Suppressor macrophage treated with lipopolysaccharide for 4 hours (primary cell): ENCODE results near the gene STPG3.
"Not testable (repeated sequence)": the region's sequence is repeated elsewhere in the genome, so short reads cannot be mapped to it uniquely, and the experiment has no call there.

Experiments used
- DNase-seq: peaks from one replicate; pipeline ENCODE4 v3.0.0-alpha.2; 2020

STPG3 gene

DNA sequence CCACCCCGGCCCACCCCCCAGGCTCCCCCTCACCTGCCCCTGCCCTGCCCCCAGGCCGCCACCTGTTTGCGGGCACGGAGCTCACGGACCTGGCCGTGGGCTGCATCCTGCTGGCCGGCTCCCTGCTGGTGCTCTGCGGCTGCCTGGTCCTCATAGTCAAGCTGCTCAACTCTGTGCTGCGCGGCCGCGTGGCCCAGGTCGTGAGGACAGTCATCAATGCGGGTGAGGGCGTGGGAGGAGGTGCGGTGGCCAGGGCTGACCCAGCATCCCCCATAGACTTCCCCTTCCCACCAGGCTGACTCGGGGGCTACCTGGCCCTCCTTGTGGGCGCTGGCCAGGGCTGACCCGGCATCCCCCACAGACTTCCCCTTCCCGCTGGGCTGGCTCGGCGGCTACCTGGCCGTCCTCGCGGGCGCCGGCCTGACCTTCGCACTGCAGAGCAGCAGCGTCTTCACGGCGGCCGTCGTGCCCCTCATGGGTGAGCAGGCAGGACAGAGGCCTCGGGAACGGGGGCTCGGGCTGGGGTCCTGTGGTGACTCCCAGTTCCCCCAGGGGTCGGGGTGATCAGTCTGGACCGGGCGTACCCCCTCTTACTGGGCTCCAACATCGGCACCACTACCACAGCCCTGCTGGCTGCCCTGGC, 16.9 kb upstream of the STPG3 start:
- DNase-seq, result no peak

DNA sequence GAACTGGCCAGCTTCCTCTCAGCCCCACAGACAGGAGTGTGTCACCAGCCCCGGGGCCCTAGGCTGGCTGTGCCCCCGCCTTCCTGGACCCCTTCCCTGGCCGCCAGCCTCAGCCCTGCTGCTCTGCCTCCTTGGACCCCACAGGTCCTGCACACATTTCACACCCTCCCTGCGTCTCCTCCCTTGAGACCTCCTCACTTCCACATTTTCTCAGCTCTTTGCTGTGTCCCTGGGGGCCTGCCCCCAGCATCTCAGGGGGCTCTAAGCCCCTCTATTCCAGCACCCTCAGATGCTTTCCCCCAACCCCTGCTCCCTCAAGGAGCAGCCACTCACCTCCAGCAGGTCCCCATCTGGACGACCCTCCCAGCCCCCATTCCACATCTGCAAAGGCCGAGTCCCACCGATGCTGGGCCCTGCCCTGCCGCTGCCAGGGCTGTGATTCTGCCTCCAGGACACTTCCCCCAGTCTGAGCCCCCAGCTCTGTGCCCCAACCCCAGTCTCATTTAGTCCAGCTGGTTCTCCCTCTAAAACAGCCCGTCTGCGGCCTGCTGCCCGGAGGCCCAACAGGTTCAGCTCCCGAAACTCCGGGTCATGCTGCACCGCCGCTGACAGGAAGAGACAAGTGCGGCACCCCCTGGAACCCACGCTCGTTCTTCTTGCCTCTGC, 16.2 kb upstream of the STPG3 start:
- DNase-seq, result no peak

DNA sequence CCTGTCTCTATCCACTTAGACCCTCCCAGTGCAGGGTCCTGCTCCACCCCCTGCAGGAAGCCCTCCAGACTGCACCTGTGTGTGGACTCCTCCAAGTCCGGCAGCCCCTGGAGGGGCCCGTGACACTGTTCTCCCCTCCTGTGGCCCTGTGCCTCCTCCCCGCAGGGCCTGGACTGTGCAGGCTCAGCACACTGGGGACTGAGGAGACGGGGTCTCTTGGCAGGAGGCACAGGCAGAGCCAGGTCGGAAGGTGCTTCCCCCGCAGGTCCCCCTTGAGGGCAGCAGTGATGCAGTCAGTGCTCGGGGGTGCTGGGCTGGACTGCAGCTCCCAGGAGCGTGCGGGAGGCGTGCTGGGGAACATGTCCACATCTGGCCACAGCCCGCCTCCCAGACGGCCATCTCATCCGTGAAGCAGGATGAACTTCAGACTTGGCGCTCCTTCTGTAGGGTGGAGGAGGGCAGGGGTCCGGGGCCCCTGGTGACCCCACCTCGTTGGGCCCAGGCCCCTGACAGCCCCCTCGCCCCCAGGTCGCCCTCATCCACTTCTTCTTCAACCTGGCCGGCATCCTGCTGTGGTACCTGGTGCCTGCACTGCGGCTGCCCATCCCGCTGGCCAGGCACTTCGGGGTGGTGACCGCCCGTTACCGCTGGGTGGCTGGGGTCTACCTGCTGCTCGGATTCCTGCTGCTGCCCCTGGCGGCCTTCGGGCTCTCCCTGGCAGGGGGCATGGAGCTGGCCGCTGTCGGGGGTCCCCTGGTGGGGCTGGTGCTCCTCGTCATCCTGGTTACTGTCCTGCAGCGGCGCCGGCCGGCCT, 15.5 kb upstream of the STPG3 start:
- no peak for DNase-seq

DNA sequence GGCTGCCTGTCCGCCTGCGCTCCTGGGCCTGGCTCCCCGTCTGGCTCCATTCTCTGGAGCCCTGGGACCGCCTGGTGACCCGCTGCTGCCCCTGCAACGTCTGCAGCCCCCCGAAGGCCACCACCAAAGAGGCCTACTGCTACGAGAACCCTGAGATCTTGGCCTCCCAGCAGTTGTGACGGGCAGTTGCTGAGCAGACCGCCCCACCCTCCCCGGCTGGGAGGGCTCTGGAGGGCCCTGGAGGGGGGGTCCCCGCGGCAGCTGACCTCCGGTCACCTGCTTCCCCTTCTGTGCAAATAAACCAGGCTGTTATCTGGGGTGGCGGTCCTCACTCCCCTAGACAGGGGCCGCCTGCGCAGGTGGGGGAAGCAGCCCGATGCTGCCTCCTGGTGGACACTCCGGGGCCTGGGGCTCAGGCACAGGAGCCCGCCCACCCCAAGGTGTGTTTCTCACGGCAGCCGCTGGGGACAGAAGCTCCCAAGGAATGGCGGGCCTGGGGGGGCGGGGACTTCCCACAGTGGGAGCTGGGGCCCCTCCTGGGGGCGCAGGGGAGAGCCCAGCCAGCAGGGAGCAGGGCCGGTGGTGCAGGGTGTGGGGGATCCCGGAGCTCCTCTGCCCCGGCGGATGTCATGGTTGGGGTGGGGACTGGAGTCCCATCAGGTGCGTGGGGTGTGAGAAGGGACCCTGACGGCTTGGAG, 14.7 kb upstream of the STPG3 start:
- peak; percentile 90 for DNase-seq

DNA sequence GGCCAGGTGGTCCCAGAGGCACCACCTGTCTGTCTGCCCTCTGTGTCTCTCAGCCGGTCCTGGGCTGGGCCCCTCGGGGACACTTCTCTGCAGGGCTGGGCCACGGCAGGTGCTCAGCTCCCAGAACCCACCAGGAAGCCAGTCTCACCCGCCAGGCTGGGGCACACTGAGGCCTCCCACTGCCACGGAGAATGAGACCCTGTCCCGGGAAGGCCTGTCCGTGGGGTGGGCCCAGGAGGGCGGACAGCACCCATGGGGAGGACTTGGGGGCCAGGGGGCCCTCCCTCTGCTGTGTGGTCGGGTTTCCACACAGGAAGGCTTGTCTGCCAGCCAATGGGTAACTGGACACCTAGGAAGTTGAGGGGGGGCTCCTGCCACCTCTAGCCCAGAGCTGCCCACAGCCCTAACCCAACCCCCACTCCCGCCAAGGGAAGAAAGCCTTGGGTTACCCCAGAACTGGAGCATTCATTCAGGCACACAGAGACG, 14.1 kb upstream of the STPG3 start:
- no peak for DNase-seq

DNA sequence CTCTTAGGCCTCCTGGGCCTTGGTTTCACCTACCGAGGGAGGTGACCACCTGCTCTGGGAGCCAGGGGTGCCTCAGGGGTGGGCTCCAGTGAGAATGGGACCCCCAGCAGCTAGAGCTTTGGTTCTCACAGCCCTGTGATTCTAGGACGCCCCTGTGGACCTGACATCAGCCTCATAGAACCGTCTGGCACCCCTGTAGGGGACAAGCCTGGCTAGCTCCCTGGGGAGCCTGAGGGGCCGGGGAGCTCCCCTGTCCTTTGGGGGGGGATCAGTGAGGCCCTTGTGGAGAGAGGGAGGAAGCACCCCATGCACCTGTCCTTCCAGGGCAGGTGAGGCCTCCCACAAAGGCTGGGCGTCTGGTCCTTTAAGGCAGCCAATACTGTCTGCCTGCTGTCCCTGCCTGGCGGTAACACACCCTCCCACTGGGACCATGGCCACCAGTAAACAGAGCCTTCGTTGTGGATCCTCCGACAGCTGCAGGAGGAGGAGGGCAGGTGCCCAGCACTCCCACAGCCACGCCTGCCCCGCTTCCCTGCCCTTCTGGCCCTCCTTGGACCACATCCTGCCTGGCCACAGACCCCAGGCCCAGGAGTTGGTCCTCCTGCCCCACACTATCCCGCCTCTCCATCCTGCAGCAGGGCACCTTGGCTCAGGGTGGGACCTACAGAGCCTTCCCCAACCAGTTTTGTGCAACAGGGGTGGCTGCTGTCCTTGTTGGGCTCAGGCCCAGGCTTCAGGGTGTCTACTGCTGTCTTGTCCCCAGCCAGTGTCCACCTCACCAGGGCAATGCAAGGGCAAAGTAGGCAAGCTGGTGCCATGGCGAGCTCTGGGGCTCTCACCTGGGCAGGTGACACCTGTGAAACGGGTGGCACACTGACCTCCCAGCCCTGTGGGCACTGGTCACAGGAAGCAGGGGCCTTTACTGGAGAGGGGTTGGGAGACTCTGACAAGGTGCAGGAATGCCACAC, 13.0 kb upstream of the STPG3 start:
- no peak for DNase-seq

DNA sequence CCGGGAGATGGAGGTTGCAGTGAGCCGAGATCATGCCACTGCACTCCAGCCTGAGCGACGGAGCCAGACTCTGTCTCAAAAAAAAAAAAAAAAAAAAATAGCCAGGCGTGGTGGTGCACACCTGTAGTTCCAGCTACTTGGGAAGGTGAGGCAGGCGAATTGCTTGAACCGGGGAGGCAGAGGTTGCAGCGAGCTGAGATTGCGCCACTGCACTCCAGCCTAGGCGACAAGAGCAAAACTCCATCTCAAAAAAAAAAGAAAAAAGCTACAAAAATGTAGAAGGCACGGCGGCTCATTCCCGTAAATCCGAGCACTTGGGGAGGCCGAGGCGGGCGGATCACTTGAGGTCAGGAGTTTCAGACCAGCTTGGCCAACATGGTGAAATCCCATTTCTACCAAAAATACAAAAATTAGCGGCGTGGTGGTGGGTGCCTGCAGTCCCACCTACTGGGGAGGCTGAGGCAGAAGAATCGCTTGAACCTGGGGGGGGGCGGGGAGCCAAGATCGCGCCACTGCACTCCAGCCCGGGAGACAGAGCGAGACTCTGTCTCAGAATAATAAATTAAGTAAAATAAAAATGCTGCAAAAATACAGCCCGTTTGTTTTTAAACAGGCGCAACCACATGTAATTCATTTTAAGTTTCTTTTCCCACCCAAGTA, 11.4 kb upstream of the STPG3 start:
- DNase-seq, result not testable (repeated sequence)

DNA sequence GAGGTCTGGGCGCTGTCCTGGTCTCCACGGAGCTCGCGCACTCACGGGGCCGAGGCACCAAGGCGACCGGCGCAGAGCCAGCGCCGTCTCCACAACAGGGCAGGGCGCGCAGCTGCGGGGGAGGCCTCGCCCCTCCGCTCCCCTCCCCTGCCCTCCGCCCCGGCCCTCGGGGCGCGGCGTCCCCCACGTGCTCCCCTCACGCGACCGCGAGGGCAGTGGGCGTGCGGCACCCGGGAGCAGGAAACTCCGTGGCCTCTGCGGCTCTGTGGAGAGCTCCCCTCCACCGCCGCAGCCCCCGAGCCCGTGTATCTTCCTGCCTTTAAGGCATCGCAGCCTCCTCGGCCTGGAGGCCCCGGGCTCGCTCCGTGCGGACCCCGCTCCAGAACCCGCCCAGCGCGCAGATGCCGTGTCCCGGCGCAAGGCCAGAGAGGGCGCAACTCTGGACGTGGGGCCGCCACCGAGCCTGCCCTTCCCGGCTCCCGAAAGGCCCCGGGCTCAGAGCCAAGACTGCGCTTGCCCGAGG, 10.7 kb upstream of the STPG3 start:
- peak; percentile 75 for DNase-seq

DNA sequence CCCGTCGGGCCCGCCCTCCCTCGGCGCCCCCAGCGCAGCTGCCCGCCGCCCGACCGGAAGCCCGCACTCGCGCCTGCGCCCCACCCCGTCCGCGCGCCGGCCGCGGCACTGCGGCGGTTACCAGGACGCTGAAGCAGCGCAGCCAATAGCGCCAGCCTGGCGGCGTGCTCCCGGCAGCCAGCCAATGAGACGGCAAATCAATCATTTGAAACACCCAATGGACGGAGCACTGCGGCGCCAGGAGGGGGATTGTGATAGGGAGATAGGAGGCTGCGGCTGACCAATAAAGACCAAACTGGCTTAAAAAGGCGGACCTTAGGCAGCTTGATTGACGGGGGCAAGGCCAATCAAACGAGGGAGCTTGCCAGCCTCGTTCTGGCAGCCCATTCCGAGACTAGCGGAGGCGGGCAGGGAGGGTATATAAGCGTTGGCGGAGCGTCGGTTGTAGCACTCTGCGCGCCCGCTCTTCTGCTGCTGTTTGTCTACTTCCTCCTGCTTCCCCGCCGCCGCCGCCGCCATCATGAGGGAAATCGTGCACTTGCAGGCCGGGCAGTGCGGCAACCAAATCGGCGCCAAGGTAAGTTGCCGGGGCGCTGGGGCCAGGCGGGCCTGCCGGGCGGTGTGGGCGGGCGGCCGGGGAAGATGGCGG, 10.1 kb upstream of the STPG3 start, which contains the start of gene TUBB4B:
TSS of gene TUBB4B (plus strand) at position 447 of the 649 bp plus-strand sequence. CDS start at position 521, 74 bp downstream.
- DNase-seq, result peak; percentile 100

DNA sequence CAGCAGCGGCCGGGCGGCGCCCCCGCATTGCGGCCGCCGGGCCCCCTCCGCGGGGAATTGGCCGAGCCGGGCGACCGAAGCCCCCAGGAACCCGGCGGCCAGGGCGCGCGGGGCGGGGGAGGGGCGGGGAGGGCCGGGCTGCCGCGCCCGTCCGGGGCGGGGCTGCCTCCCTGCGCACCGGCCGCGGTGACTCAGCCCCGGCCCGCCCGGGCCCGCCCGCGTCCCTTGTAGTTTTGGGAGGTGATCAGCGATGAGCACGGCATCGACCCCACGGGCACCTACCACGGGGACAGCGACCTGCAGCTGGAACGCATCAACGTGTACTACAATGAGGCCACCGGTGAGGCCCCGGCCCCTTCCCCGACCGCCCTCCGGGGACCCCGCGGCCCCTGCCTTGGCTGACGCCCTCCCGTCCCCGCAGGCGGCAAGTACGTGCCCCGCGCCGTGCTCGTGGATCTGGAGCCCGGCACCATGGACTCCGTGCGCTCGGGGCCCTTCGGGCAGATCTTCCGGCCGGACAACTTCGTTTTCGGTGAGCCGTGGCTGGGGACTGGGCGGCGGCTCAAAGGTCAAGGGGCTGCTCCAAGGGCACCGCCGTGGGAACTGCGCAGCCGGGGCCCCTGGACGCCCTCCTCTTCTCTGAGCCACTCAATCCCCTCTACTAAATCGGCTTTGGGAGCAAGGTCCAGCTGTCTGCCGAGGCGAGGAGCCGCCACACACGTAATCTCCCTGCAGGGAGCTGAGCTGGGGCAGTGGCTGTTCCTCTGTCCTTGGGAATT, 9.4 kb upstream of the STPG3 start:
- DNase-seq, result peak; percentile 79

DNA sequence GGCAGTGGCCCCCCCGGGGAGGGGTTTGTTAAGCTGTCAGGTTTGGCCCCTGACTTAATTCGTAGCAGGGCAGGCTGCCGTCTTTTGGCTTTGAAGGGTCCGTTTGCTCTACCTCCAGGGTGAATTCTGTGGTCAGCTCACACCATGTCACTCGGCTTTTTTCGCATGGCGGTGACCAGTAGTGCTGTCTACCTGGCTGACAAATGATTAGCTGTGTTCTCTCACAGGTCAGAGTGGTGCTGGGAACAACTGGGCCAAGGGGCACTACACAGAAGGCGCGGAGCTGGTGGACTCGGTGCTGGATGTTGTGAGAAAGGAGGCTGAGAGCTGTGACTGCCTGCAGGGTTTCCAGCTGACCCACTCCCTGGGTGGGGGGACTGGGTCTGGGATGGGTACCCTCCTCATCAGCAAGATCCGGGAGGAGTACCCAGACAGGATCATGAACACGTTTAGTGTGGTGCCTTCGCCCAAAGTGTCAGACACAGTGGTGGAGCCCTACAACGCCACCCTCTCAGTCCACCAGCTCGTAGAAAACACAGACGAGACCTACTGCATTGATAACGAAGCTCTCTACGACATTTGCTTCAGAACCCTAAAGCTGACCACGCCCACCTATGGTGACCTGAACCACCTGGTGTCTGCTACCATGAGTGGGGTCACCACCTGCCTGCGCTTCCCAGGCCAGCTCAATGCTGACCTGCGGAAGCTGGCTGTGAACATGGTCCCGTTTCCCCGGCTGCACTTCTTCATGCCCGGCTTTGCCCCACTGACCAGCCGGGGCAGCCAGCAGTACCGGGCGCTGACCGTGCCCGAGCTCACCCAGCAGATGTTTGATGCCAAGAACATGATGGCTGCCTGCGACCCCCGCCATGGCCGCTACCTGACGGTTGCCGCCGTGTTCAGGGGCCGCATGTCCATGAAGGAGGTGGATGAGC, 8.6 kb upstream of the STPG3 start:
- no peak for DNase-seq

DNA sequence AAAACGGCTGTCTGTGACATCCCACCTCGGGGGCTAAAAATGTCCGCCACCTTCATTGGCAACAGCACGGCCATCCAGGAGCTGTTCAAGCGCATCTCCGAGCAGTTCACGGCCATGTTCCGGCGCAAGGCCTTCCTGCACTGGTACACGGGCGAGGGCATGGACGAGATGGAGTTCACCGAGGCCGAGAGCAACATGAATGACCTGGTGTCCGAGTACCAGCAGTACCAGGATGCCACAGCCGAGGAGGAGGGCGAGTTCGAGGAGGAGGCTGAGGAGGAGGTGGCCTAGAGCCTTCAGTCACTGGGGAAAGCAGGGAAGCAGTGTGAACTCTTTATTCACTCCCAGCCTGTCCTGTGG, 7.8 kb upstream of the STPG3 start:
- DNase-seq, result not testable (repeated sequence)

DNA sequence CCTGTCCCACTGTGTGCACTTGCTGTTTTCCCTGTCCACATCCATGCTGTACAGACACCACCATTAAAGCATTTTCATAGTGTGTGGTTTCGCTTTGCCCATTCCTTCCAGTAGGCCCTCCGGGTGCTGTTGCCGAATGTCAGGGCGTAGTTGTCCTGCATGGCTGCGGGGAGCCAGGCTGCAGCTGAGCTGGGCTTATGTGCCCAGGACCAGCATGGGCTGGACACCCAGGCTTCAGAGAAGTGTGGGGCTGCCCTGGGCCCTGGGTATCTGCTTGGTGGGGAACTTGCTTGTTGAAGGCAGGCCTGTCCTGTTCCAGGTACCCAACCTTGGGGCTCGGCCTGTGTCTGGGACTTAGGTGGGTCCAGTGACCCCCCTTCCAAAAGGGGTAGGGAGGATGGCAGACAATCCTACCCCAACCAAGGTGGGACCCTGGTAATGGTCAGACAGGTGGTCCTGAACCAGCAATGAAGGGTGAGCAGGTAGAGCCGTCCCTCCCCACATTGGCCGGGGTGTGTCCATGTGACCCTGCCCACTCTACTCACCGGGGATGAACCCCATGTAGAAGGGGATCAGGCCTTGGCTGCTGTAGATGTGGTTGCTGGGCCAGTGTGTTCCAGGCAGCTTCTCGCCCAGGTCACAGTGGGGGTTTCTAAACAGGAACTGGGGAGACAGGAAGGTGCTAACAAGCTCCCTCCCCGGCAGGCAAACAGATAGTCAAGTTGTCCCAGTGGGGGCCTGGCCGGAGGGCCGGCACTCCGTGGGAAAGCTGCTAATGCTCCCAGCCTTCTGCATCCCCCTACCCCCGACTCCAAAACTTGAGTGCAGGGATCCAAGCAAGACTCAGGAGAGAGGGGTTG, 7.2 kb upstream of the STPG3 start:
- no peak for DNase-seq

DNA sequence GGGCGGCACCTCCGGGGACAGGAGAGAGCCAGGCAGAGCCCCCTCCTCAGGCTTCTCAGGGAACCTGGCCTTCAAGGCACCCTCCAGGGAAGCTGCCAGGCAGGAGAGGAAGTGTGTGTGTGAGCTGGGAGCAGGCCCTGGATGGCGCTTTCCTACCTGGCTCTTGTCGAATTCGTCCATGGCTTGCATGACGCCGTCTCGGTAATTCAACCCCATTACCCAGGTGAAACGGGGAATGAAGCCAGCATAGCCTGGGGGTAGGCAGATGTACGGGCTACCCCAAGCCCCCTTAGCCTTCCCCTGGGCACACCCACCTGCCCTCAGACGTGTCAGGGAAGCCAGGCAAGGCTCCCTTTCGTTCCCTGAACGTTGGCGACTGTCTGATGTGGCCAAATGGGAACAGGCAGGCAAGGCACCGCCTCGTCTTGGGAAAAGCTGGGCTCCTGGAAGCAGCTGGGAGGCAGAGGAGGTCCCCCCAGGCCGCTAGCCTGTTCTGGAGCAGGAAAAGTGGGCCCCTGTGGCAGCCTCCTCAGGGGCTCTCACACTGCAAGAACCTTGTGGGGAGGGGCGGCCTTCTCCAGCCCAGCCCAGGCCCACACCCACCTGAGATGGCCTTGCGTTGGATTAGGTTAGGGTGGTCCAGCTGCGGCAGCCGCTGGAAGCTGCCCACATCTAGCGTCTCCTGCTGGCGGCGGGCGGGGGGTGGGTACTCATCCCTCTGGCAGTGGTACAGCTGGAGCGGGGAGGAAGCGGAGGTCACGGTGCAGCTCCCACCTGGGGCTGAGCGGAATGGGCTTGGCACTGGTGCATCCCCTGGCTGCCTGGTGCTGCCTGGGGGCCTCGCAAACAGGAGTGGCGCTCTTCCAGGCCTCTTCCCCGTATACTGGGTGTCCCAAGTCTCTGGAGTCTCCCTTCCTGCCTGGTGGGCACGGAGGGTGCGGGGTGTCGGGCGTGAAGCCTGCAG, 6.3 kb upstream of the STPG3 start:
- DNase-seq, result no peak

DNA sequence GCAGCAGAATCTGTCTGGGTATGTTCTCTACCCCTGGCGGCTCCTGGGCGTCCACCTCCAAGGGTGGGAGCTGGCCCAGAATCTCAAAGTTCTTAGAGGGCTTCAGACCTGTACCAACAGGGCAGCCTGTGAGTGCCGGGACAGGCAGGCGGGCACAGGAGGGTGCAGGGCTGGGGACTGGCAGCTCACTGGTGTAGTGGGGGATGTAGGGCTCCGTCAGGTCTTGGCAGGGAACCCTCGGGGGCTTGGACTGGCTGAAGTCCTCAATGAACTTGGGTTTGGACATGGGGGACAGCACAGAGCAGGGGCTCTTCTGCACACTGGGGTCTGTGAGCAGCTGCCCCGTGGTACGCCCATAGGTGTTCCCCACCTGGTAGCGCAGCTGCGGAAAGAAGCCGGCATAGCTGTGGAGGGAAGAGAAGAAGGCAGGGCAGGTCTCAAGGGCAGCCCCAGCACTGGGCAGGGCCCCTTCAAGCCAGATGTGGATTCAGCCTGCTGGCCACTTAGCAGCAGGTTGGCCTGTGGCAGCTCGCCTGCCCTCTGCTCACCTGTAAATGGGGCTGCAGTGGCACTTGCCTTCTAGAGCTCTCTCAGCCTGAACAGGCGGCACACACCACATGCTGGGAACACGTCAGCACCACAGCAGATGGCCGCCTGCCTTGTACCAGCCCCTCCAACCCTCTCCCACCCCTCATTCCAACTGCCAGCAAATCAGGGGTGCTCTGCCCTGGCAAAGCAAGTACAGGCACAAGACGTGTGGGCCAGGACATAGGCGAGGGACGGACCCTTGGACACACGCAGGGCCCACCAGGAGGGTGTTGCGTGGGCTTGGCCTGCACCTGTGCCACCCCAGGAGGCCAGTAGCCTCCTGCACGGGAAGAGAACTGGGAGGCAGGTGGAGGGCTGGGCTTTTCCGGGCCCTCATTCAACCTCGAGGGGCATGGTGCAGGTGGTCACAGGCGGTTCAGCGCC, 5.3 kb upstream of the STPG3 start:
- DNase-seq, result no peak
